HepG2 (cell line): Measurements from ENCODE around the gene TBC1D14. TPM values are rescaled to one million over a fixed set of nuclear protein-coding genes. Genes with fewer than 3 reads are reported as not detected.

Source experiments
- CHD2 ChIP-seq: IDR thresholded peaks from 2 replicates; pipeline ENCODE4 v1.6.1; 2011; ENCODE audit warnings: low read depth, low read length, improper control_type of control experiment
- CREB3 ChIP-seq: sonication (generic); formaldehyde crosslinking; IDR thresholded peaks from 2 replicates; pipeline ENCODE4 v1.5.0; 2020; ENCODE audit warnings: missing genetic modification reagents
- E2F2 ChIP-seq: sonication (generic); formaldehyde crosslinking; IDR thresholded peaks from 2 replicates; pipeline ENCODE4 v1.4.0; 2020; ENCODE audit warnings: missing genetic modification reagents, borderline replicate concordance
- FIP1L1 ChIP-seq: fragments of 200-400 bp; formaldehyde crosslinking; IDR thresholded peaks from 2 replicates; pipeline ENCODE4 v1.6.1; 2018; ENCODE audit warnings: low read depth, mild to moderate bottlenecking, low read length, moderate library complexity, borderline replicate concordance; ENCODE audit not compliant: insufficient read depth
- FOXK2 ChIP-seq: fragments of 450-650 bp; IDR thresholded peaks from 2 replicates; pipeline ENCODE4 v1.6.1; 2016
- HIC2 ChIP-seq: sonication (generic); formaldehyde crosslinking; IDR thresholded peaks from 2 replicates; pipeline ENCODE4 v1.9.0; 2022; ENCODE audit warnings: low read depth, missing genetic modification reagents
- KDM3A ChIP-seq: IDR thresholded peaks from 2 replicates; pipeline ENCODE4 v1.6.1; 2018; ENCODE audit warnings: low read depth, missing compliant biosample characterization
- KMT2A ChIP-seq: sonication (generic); formaldehyde crosslinking; IDR thresholded peaks from 2 replicates; pipeline ENCODE4 v1.4.0; 2020; ENCODE audit warnings: missing genetic modification reagents
- MATR3 ChIP-seq: sonication (generic); formaldehyde crosslinking; IDR thresholded peaks from 2 replicates; pipeline ENCODE4 v1.4.0; 2020; ENCODE audit warnings: missing genetic modification reagents
- MIXL1 ChIP-seq: IDR thresholded peaks from 2 replicates; pipeline ENCODE4 v1.6.1; 2016
- PHF5A ChIP-seq: IDR thresholded peaks from one replicate; pipeline ENCODE4 v1.6.1; 2018; ENCODE audit warnings: low read depth, missing genetic modification reagents; ENCODE audit not compliant: unreplicated experiment
- RXRA ChIP-seq: sonication (generic); formaldehyde crosslinking; IDR thresholded peaks from 2 replicates; pipeline ENCODE4 v1.5.1; 2020; ENCODE audit warnings: missing genetic modification reagents
- SNAPC2 ChIP-seq: sonication (generic); formaldehyde crosslinking; IDR thresholded peaks from 2 replicates; pipeline ENCODE4 v1.8.1; 2022; ENCODE audit warnings: mild to moderate bottlenecking, missing genetic modification reagents
- TARDBP ChIP-seq: sonication (generic); formaldehyde crosslinking; IDR thresholded peaks from 2 replicates; pipeline ENCODE4 v1.8.0; 2022; ENCODE audit warnings: mild to moderate bottlenecking, missing genetic modification reagents
- ZBTB33 ChIP-seq: sonication (generic); formaldehyde crosslinking; IDR thresholded peaks from 2 replicates; pipeline ENCODE4 v1.4.0; 2020; ENCODE audit warnings: missing genetic modification reagents
- ZC3H4 ChIP-seq: sonication (generic); formaldehyde crosslinking; IDR thresholded peaks from 2 replicates; pipeline ENCODE4 v1.4.0; 2020; ENCODE audit warnings: missing genetic modification reagents, borderline replicate concordance
- ZFP36L2 ChIP-seq: sonication (generic); formaldehyde crosslinking; IDR thresholded peaks from 2 replicates; pipeline ENCODE4 v1.4.0; 2020; ENCODE audit warnings: missing genetic modification reagents
- ZKSCAN1 ChIP-seq: fragments of 150-350 bp; IDR thresholded peaks from 2 replicates; pipeline ENCODE4 v1.6.1; 2014; ENCODE audit warnings: low read length
- ZNF124 ChIP-seq: sonication (generic); formaldehyde crosslinking; IDR thresholded peaks from 2 replicates; pipeline ENCODE4 v1.4.0; 2020; ENCODE audit warnings: missing genetic modification reagents
- ZNF207 ChIP-seq: fragments of 450-650 bp; IDR thresholded peaks from 2 replicates; pipeline ENCODE4 v1.6.1; 2016; ENCODE audit warnings: antibody characterized with exemption, borderline replicate concordance
- ZNF580 ChIP-seq: IDR thresholded peaks from 2 replicates; pipeline ENCODE4 v1.6.1; 2016; ENCODE audit warnings: low read depth, borderline replicate concordance
- ZNF674 ChIP-seq: sonication (generic); formaldehyde crosslinking; IDR thresholded peaks from 2 replicates; pipeline ENCODE4 v1.5.0; 2020; ENCODE audit warnings: low read depth, mild to moderate bottlenecking, missing genetic modification reagents
- ZNF775 ChIP-seq: sonication (generic); formaldehyde crosslinking; IDR thresholded peaks from 2 replicates; pipeline ENCODE4 v1.4.0; 2020; ENCODE audit warnings: missing genetic modification reagents, mild to moderate bottlenecking, moderate library complexity, borderline replicate concordance
- ZNF780A ChIP-seq: sonication (generic); formaldehyde crosslinking; IDR thresholded peaks from 2 replicates; pipeline ENCODE4 v1.8.0; 2022; ENCODE audit warnings: mild to moderate bottlenecking, missing genetic modification reagents, moderate library complexity
- ZSCAN31 ChIP-seq: sonication (generic); formaldehyde crosslinking; IDR thresholded peaks from 2 replicates; pipeline ENCODE4 v1.5.0; 2020; ENCODE audit warnings: low read depth, mild to moderate bottlenecking, missing genetic modification reagents
- polyA plus RNA-seq, 8 experiments: library from polyadenylated mRNA; depleted of rRNA in 3 of 8; stranded (reverse) in 7 of 8; unstranded in 1 of 8; fragments of >200 nt; fragmentation: Illumina TruSeq in 4 of 8; extraction: Trizol in 4 of 8; gene quantifications; 2 replicates each; pipeline versions ENCODE4 v1.2.1 to v1.2.3, GENCODE V29; 2011 to 2016; ENCODE audit warnings: low read depth in 4 of 8, missing spikeins in 1 of 8, mixed read lengths in 1 of 8; ENCODE audit not compliant: insufficient read depth in 1 of 8
- total RNA-seq, 5 experiments: library from RNA; depleted of rRNA; stranded (reverse); fragments of >200 nt; fragmentation: Illumina TruSeq; extraction: Trizol; gene quantifications; 2 replicates each; pipeline ENCODE4 v1.2.3, GENCODE V29; 2016; ENCODE audit warnings: low read depth in 1 of 5

TBC1D14 gene
- total and polyA plus RNA-seq, 2 of the 13 experiments (the other 11 are each of a cell fraction or from before 2014, with no cell fraction given): 29.5 to 46.5 TPM

- TF ChIP-seq ZC3H4 (CRISPR knock-in tag) (no peak), RXRA (CRISPR knock-in tag) (no peak; the same call in none of the 2 replicates), ZSCAN31 (CRISPR knock-in tag) (peak; percentile 80), ZNF775 (peak; percentile 86; the same call in 1 of the 2 replicates), KDM3A (CRISPR knock-in tag) (no peak), ZNF674 (CRISPR knock-in tag) (0 out of 2 replicates have a peak, but pooled peaks have one; percentile 21), CHD2 (no peak), PHF5A (CRISPR knock-in tag) (no peak), E2F2 (no peak), SNAPC2 (no peak), MATR3 (CRISPR knock-in tag) (no peak), ZBTB33 (CRISPR knock-in tag) (no peak), ZNF207 (no peak), FIP1L1 (no peak), ZNF780A (CRISPR knock-in tag) (no peak), MIXL1 (CRISPR knock-in tag) (no peak), KMT2A (CRISPR knock-in tag) (peak; percentile 73; the same call in 1 of the 2 replicates), ZFP36L2 (CRISPR knock-in tag) (0 out of 2 replicates have a peak, but pooled peaks have one; percentile 20), ZNF580 (CRISPR knock-in tag) (peak; percentile 9; the same call in 1 of the 2 replicates), ZNF124 (CRISPR knock-in tag) (no peak), CREB3 (CRISPR knock-in tag) (no peak), FOXK2 (no peak), TARDBP (CRISPR knock-in tag) (peak; percentile 34; the same call in 1 of the 2 replicates), ZKSCAN1 (no peak), HIC2 (CRISPR knock-in tag) (peak; percentile 8; the same call in 1 of the 2 replicates)
These were observed 158.0 kb downstream of the TBC1D14 start, which contains the start of gene GRPEL1 (continued) for GRCh38 chr4:7067452-7068278.
